AG10803 (cell line): Measurements from ENCODE around the gene TJP3.

Experiments used
- DNase-seq: peaks from one replicate; pipeline ENCODE4 v3.0.0; 2010; ENCODE audit warnings: low read depth
- H3K4me3 ChIP-seq: 2 replicates; pipeline ENCODE4 v1.5.1; 2011; ENCODE audit warnings: mild to moderate bottlenecking, low read length, control low read depth
- TF ChIP-seq, protein P1 (sequence below): conservative IDR thresholded peaks from 2 replicates; pipeline ENCODE4 v1.5.1; 2011; ENCODE audit warnings: mild to moderate bottlenecking, low read length, control low read depth, inconsistent platforms

Gene TJP3

DNA sequence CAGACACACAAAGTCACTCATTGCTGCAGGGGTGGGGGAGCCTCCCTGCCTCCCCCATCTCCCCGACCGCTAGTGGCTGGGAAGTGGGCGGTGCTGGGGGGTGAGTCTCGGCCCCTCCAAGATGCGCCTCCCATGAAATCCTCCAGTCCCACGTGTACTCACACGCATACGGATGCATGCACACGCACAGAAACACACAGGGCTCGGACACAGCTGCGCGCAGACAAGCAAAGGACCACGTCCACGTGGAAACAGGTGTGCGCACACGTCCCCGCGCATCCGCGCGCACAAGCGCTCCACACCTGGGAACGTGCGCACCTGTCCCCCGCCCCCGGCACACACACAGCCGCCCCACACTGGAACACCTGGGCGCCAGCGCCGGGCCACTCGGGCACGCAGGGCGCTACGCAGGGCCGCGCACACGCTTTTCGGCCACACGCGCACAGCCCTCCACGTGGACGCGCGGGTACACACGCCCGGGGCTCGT is 77.3 kb downstream of the TJP3 start:
- DNase-seq, result no peak
- TF ChIP-seq, protein P1, sequence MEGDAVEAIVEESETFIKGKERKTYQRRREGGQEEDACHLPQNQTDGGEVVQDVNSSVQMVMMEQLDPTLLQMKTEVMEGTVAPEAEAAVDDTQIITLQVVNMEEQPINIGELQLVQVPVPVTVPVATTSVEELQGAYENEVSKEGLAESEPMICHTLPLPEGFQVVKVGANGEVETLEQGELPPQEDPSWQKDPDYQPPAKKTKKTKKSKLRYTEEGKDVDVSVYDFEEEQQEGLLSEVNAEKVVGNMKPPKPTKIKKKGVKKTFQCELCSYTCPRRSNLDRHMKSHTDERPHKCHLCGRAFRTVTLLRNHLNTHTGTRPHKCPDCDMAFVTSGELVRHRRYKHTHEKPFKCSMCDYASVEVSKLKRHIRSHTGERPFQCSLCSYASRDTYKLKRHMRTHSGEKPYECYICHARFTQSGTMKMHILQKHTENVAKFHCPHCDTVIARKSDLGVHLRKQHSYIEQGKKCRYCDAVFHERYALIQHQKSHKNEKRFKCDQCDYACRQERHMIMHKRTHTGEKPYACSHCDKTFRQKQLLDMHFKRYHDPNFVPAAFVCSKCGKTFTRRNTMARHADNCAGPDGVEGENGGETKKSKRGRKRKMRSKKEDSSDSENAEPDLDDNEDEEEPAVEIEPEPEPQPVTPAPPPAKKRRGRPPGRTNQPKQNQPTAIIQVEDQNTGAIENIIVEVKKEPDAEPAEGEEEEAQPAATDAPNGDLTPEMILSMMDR, result no peak
- no peak overlapping the region for H3K4me3 ChIP-seq

DNA sequence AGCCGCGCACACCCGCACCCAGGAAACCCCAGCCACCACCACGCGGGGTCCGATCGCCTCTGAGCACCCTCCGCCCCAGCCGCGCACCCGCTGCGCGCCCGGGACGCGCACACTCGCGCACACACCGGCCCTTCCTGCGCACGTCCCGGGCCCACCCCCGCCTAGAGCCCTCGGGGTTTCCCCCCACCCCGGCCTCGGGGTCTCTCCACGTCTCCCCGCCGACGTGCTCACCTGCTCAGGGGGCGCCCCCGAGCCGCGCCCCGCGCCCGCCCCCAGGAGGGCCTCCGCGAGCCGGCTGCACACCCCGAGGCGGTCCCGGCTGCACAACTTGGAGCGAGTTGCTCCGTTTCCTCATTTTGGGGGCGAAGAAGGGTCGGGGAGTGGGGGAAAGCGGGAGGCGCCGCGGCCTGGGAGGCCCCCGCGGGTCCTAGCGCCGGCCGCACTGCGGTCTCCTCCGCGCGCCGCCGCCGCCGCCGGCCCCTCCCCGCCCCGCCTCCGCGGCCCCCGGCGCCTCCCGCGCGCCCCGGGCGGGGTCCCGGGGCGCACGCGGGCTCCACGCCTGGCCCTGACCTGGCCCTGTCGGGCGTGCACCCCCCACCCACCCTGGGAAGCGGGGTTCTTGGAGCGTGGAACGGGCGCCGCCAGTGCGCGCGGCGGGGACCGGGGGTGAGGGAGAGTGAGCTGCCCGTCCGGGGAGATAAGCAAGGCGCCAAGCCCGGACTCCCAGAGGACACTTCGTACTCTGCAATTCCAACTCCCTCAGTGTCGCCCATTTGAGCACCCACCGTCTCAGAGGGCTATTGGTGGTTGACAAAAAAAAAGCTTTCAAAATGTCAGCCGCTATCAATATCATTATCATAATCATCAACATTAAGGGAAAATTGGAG is 78.0 kb downstream of the TJP3 start, which contains the start of gene MATK:
MATK (minus strand) TSS at position 444 of the 887 bp plus-strand sequence. CDS start 1,246 bp downstream, outside the sequence.
- DNase-seq, result no peak
- TF ChIP-seq, protein P1, result no peak
- H3K4me3 ChIP-seq, result no peak within 1 kb of the TSS

- TF ChIP-seq, protein P1, result no peak
- DNase-seq, result no peak
- H3K4me3 ChIP-seq, result no peak overlapping the region
Measured at GRCh38 chr19:3788996-3789778, 81.0 kb downstream of the TJP3 start.

DNA sequence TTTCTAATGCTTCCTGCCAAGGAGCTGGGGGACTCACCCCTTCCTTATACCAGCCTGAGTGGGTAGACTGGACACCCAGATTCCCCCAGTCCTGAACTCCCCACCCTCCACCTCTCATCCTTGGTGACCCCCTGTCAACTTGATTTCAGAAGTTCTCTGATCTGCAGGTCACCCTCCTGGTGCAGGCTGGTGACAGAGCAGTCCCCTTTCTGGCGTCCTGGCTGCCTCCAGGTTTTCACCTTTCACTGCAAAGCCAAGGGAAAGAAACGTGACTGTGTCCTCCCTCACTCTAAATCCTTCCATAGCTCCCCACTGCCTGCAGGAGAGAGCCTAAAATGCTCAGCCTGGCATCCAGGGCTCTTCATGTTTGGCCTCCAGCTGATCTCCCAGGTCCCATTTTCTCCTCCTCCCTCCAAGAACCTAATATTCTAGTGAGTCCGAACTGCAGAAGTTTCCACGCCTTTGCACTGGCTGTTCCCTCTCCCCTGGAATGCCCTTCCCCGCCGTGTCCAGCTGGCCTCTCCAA is 82.1 kb downstream of the TJP3 start:
- TF ChIP-seq, protein P1, result no peak
- DNase-seq, result no peak
- no peak overlapping the region for H3K4me3 ChIP-seq

- H3K4me3 ChIP-seq, result no peak overlapping the region
- no peak for DNase-seq
Measured at GRCh38 chr19:3790941-3791340, 82.8 kb downstream of the TJP3 start.

GRCh38 chr19:3792114-3792513 is 83.9 kb downstream of the TJP3 start:
- no peak overlapping the region for H3K4me3 ChIP-seq
- TF ChIP-seq, protein P1, result no peak
- DNase-seq, result no peak

More at GRCh38 chr19:3790941-3791340, 82.8 kb downstream of the TJP3 start:
- TF ChIP-seq, protein P1, result no peak
